Gastrocnemius medialis (tissue), 4 donors: ENCODE measurements around the gene AHRR. TPM values are rescaled to one million over a fixed set of nuclear protein-coding genes. Genes with fewer than 3 reads are reported as not detected.

ENCODE experiments used
- ATAC-seq, 2 donors: fragments of 150-250 bp; one replicate each; pipeline ENCODE4 v1.9.1; 2016
- DNase-seq, 2 donors: peaks; one replicate each; pipeline ENCODE4 v3.0.0-alpha.2; 2019
- H3K27ac ChIP-seq, 4 donors: fragments of 200-600 bp; sonication (generic); 1 replicate in 1 of 4; 2 replicates in 3 of 4; pipeline ENCODE4 v1.5.1; 2016 to 2018; ENCODE audit warnings: mild to moderate bottlenecking in 2 of 4, moderate library complexity in 1 of 4
- H3K27me3 ChIP-seq, 3 donors: fragments of 200-600 bp; sonication (generic) in 2 of 3; 1 replicate in 1 of 3; 2 replicates in 2 of 3; pipeline versions ENCODE4 v1.5.1 to v1.6.0; 2016 to 2019; ENCODE audit warnings: mild to moderate bottlenecking in 1 of 3, moderate library complexity in 1 of 3
- H3K36me3 ChIP-seq, 2 donors: fragments of 200-600 bp; sonication (generic) in 1 of 2; one replicate each; pipeline ENCODE4 v1.5.1; 2017 to 2018
- H3K4me1 ChIP-seq, 2 donors: fragments of 200-600 bp; sonication (generic) in 1 of 2; one replicate each; pipeline ENCODE4 v1.5.1; 2016 to 2017; ENCODE audit warnings: mild to moderate bottlenecking in 2 of 2
- H3K4me3 ChIP-seq, 4 donors: fragments of 200-600 bp; sonication (generic) in 3 of 4; 1 replicate in 1 of 4; 2 replicates in 3 of 4; pipeline ENCODE4 v1.5.1; 2016 to 2019; ENCODE audit warnings: mild to moderate bottlenecking in 2 of 4
- H3K9me3 ChIP-seq, 3 donors: fragments of 200-600 bp; sonication (generic) in 2 of 3; 1 replicate in 1 of 3; 2 replicates in 2 of 3; pipeline ENCODE4 v1.5.1; 2016 to 2019
- CTCF ChIP-seq, 5 experiments: fragments of 450-650 bp in 3 of 5; fragments of 200-600 bp in 2 of 5; sonication (generic) in 2 of 5; IDR thresholded peaks in 4 of 5; conservative IDR thresholded peaks in 1 of 5; 1 replicate in 4 of 5; 2 replicates in 1 of 5; pipeline ENCODE4 v1.5.1; 2016 to 2019; ENCODE audit warnings: antibody characterized with exemption in 5 of 5, mild to moderate bottlenecking in 3 of 5, moderate library complexity in 3 of 5
- POLR2A ChIP-seq, 2 donors: fragments of 450-650 bp; IDR thresholded peaks; one replicate each; pipeline ENCODE4 v1.6.1; 2017; ENCODE audit warnings: antibody characterized with exemption in 2 of 2, mild to moderate bottlenecking in 2 of 2, moderate library complexity in 2 of 2
- in situ Hi-C, 4 donors: fragments of 200-750 bp; cut with MboI; loops; one replicate each; pipeline versions ENCODE4 v1.15.0 to v1.8.0; 2017; ENCODE audit warnings: low sequenced_read_pairs in 4 of 4
- intact Hi-C: fragments of 100-400 bp; cut with DNase I; formaldehyde crosslinking; loops from one replicate; pipeline ENCODE4 v1.15.1; 2023; ENCODE audit warnings: low total_unique reads
- total RNA-seq, 4 donors: library from RNA; depleted of rRNA; stranded (reverse); fragments of >200 nt; gene quantifications; one replicate each; pipeline versions ENCODE4 v1.1.0 to v1.2.3, GENCODE V29; 2016

AHRR gene
- total RNA-seq, 4 donors from 2014 or later = 0.05 to 1.3 (median 0.18) TPM; not detected in 1

- H3K27ac ChIP-seq = no peak overlapping the region
- no peak overlapping the region for H3K4me3 ChIP-seq
- H3K4me1 ChIP-seq = peaks cover 9 to 12% of the 10 kb centered on the region in 2 donors
- H3K36me3 ChIP-seq = peaks cover 0 to 72% of the 10 kb centered on the region in 2 donors
- no peaks in the 10 kb centered on the region for H3K27me3 ChIP-seq
- DNase-seq (peak in 1 of 2 donors; percentile 37), ATAC-seq (no peak)
- TF ChIP-seq POLR2A (IDR thresholded peaks at IDR 0.05) = no peak
- TF ChIP-seq CTCF (IDR thresholded peaks at IDR 0.05 in 4 of 5, conservative IDR thresholded peaks at IDR 0.05 in 1 of 5) = no peak
- H3K9me3 ChIP-seq = peaks cover 0 to 10% (median 6%) of the 10 kb centered on the region in 3 donors
- in situ Hi-C loops (no loop called here), intact Hi-C loops (loop anchor here (10.0 kb wide), 3 partner anchors 167 to 457 kb away; partner anchors contain the start of genes CEP72 and PDCD6)
These were observed 126.7 kb downstream of the AHRR start for GRCh38 chr5:448061-448765.

GRCh38 chr5:448766-449090 lies 127.2 kb downstream of the AHRR start:
- Histone ChIP-seq H3K4me3 (no peak overlapping the region), H3K9me3 (peaks cover 0 to 10% (median 6%) of the 10 kb centered on the region in 3 donors), H3K36me3 (peaks cover 4 to 77% of the 10 kb centered on the region in 2 donors), H3K27me3 (no peaks in the 10 kb centered on the region), H3K4me1 (peaks cover 8 to 9% of the 10 kb centered on the region in 2 donors), H3K27ac (no peak overlapping the region)
- in situ Hi-C loops = no loop called here
- ATAC-seq (no peak), DNase-seq (no peak)
- no peak for TF ChIP-seq CTCF (IDR thresholded peaks at IDR 0.05 in 4 of 5, conservative IDR thresholded peaks at IDR 0.05 in 1 of 5)
- no peak for TF ChIP-seq POLR2A (IDR thresholded peaks at IDR 0.05)
- intact Hi-C loops = loop anchor here (10.0 kb wide), 3 partner anchors 166 to 456 kb away; partner anchors contain the start of genes CEP72 and PDCD6

GRCh38 chr5:449151-449550 lies 127.6 kb downstream of the AHRR start:
- intact Hi-C loops = loop anchor here (10.0 kb wide), 3 partner anchors 166 to 456 kb away; partner anchors contain the start of genes CEP72 and PDCD6
- Histone ChIP-seq H3K27me3 (no peaks in the 10 kb centered on the region), H3K36me3 (peaks cover 4 to 81% of the 10 kb centered on the region in 2 donors), H3K27ac (no peak overlapping the region), H3K9me3 (peaks cover 0 to 10% (median 6%) of the 10 kb centered on the region in 3 donors), H3K4me3 (no peak overlapping the region), H3K4me1 (peaks cover 3 to 5% of the 10 kb centered on the region in 2 donors)
- TF ChIP-seq POLR2A (IDR thresholded peaks at IDR 0.05) (no peak), CTCF (IDR thresholded peaks at IDR 0.05 in 4 of 5, conservative IDR thresholded peaks at IDR 0.05 in 1 of 5) (no peak)
- DNase-seq = no peak
- no peak for ATAC-seq
- in situ Hi-C loops = no loop called here

- no peak for DNase-seq
These were observed 130.3 kb downstream of the AHRR start for GRCh38 chr5:451587-452458.

More at GRCh38 chr5:451587-452458, 130.3 kb downstream of the AHRR start:
- in situ Hi-C loops (no loop called here), intact Hi-C loops (no loop called here)
- Histone ChIP-seq H3K27me3 (no peaks in the 10 kb centered on the region), H3K27ac (no peak overlapping the region), H3K9me3 (peaks cover 0 to 10% (median 6%) of the 10 kb centered on the region in 3 donors), H3K4me3 (no peak overlapping the region), H3K36me3 (peaks cover 4 to 94% of the 10 kb centered on the region in 2 donors), H3K4me1 (no peaks in the 10 kb centered on the region)
- no peak for ATAC-seq
- TF ChIP-seq POLR2A (IDR thresholded peaks at IDR 0.05) = no peak
- no peak for TF ChIP-seq CTCF (IDR thresholded peaks at IDR 0.05 in 4 of 5, conservative IDR thresholded peaks at IDR 0.05 in 1 of 5)
